Lung (tissue), 12 donors: ENCODE data around the gene SYT14. TPM values are rescaled to one million over a fixed set of nuclear protein-coding genes. Genes with fewer than 3 reads are reported as not detected.
"Not testable (repeated sequence)": the region's sequence is repeated elsewhere in the genome, so short reads cannot be mapped to it uniquely, and the experiment has no call there.

Experiments used
- ATAC-seq: fragments of 200-7000 bp; cut with Tn5 transposase; one replicate; pipeline ENCODE4 v1.9.1; 2020; ENCODE audit warnings: moderate number of reproducible peaks; ENCODE audit not compliant: insufficient read depth, low FRiP score
- DNase-seq, 3 donors: peaks; one replicate each; pipeline ENCODE4 v3.0.0-alpha.2; 2013 to 2017
- H3K27ac ChIP-seq, 2 donors: one replicate each; pipeline ENCODE4 v1.5.1; 2013; ENCODE audit warnings: mild to moderate bottlenecking in 2 of 2, moderate library complexity in 2 of 2, control low read depth in 1 of 2, inconsistent platforms in 1 of 2, low read depth in 1 of 2, low read length in 1 of 2
- H3K27me3 ChIP-seq, 3 donors: one replicate each; pipeline ENCODE4 v1.5.1; 2013; ENCODE audit warnings: low read length in 2 of 3; ENCODE audit not compliant: control insufficient read depth in 3 of 3, insufficient read depth in 3 of 3
- H3K36me3 ChIP-seq, 4 donors: one replicate each; pipeline ENCODE4 v1.5.1; 2013; ENCODE audit warnings: low read length in 4 of 4, mild to moderate bottlenecking in 1 of 4, moderate library complexity in 1 of 4; ENCODE audit not compliant: control insufficient read depth in 4 of 4, insufficient read depth in 4 of 4
- H3K4me1 ChIP-seq, 5 donors: one replicate each; pipeline ENCODE4 v1.5.1; 2013; ENCODE audit warnings: low read length in 5 of 5, mild to moderate bottlenecking in 2 of 5, moderate library complexity in 1 of 5; ENCODE audit not compliant: control insufficient read depth in 5 of 5, insufficient read depth in 5 of 5
- H3K4me3 ChIP-seq: one replicate; pipeline ENCODE4 v1.5.1; 2013; ENCODE audit warnings: mild to moderate bottlenecking, control low read depth, moderate library complexity
- H3K9ac ChIP-seq, 2 donors: one replicate each; pipeline ENCODE4 v1.5.1; 2013; ENCODE audit warnings: low read length in 2 of 2, control low read depth in 1 of 2; ENCODE audit not compliant: insufficient read depth in 1 of 2
- H3K9me3 ChIP-seq, 4 donors: one replicate each; pipeline ENCODE4 v1.5.1; 2013; ENCODE audit warnings: low read length in 3 of 4, mild to moderate bottlenecking in 1 of 4, moderate library complexity in 1 of 4; ENCODE audit not compliant: control insufficient read depth in 4 of 4, insufficient read depth in 3 of 4
- CTCF ChIP-seq: IDR thresholded peaks from 2 replicates; pipeline ENCODE4 v1.5.1; 2012; ENCODE audit warnings: mild to moderate bottlenecking; ENCODE audit errors: control extremely low read depth, extremely low read depth
- WGBS, 2 donors: extraction: QIAGEN DNeasy Blood & Tissue Kit; methylation state at CpG; one replicate each; pipeline ENCODE4 v1.1.7; 2013; 5-methylcytosine and 5-hydroxymethylcytosine counted together
- polyA plus RNA-seq, 2 donors: library from polyadenylated mRNA; stranded (reverse); fragments of 200-250 nt; gene quantifications; one replicate each; pipeline ENCODE4 v1.2.1, GENCODE V29; 2013
- total RNA-seq, 2 donors: library from RNA; depleted of rRNA in 1 of 2; stranded (reverse); fragments of >200 nt in 1 of 2; gene quantifications; one replicate each; pipeline ENCODE4 v1.2.1, GENCODE V29; 2014 to 2021
- donor health status: control.
- donor health status: control.
- donor health status: Bipolar disorder and iron deficiency.
- donor health status: healthy.
- donor health status: DM: yes; HTN: yes; CAD: no.

SYT14 gene
- total and polyA plus RNA-seq, 4 donors, result under 0.01 to 0.23 TPM; not detected in 2

- no peak for DNase-seq
- 90 to 91% methylated on average over 7 of the region's 7 CpGs for WGBS, 2 donors
Measured at GRCh38 chr1:210189426-210189825, 251.4 kb downstream of the SYT14 start.

GRCh38 chr1:210195635-210196160 lies 257.7 kb downstream of the SYT14 start:
- WGBS, 2 donors, result 89 to 91% methylated on average over 8 of the region's 8 CpGs
- no peak for DNase-seq

More at GRCh38 chr1:210189426-210189825, 251.4 kb downstream of the SYT14 start:
- H3K27ac ChIP-seq, result no peak overlapping the region
- no peak overlapping the region for H3K9ac ChIP-seq
- no peak for TF ChIP-seq CTCF
- H3K27me3 ChIP-seq, result no peaks in the 10 kb centered on the region
- no peak for ATAC-seq
- no peaks in the 10 kb centered on the region for H3K9me3 ChIP-seq
- no peak overlapping the region for H3K4me3 ChIP-seq
- H3K36me3 ChIP-seq, result no peaks in the 10 kb centered on the region
- H3K4me1 ChIP-seq, result no peaks in the 10 kb centered on the region

GRCh38 chr1:210196266-210196665 lies 258.2 kb downstream of the SYT14 start:
- not testable (repeated sequence) for H3K4me1 ChIP-seq, DNase-seq

More at GRCh38 chr1:210195635-210196160, 257.7 kb downstream of the SYT14 start:
- TF ChIP-seq CTCF, result no peak
- Histone ChIP-seq H3K27ac (no peak overlapping the region), H3K9me3 (peaks cover 0 to 4% (median 1%) of the 10 kb centered on the region in 4 donors), H3K27me3 (no peaks in the 10 kb centered on the region), H3K4me1 (no peaks in the 10 kb centered on the region), H3K4me3 (no peak overlapping the region), H3K9ac (no peak overlapping the region), H3K36me3 (no peaks in the 10 kb centered on the region)
- ATAC-seq, result no peak

GRCh38 chr1:210198840-210199239 lies 260.8 kb downstream of the SYT14 start:
- Histone ChIP-seq H3K4me1 (no peaks in the 10 kb centered on the region), H3K4me3 (no peak overlapping the region), H3K27me3 (no peaks in the 10 kb centered on the region), H3K9ac (no peak overlapping the region), H3K27ac (no peak overlapping the region), H3K36me3 (no peaks in the 10 kb centered on the region), H3K9me3 (peaks cover 0 to 4% (median 1%) of the 10 kb centered on the region in 4 donors)
- DNase-seq (no peak), ATAC-seq (no peak)
- no peak for TF ChIP-seq CTCF
- WGBS, 2 donors, result 76 to 81% methylated on average over 3 of the region's 3 CpGs

More at GRCh38 chr1:210196266-210196665, 258.2 kb downstream of the SYT14 start:
- H3K27me3 ChIP-seq, ATAC-seq, H3K9ac ChIP-seq, H3K27ac ChIP-seq, H3K4me3 ChIP-seq, H3K9me3 ChIP-seq, H3K36me3 ChIP-seq: not testable (repeated sequence)
- 89 to 90% methylated on average over 5 of the region's 5 CpGs for WGBS, 2 donors
